ENCODE results near the gene OSBPL10.

GRCh38 chr3:31680072-31680870 lies 300.8 kb downstream of the OSBPL10 start:
- TF ChIP-seq CTCF (IDR thresholded peaks at IDR 0.05): no peak
- no peak for TF ChIP-seq POLR2A (IDR thresholded peaks at IDR 0.05)
